Stimulated activated CD4-positive, alpha-beta T cell treated with anti-CD3 and anti-CD28 coated beads, TNF-alpha, amount 100 ng/mL, for 4 hours (primary cell): ENCODE measurements around the gene RARG.
"Not testable (repeated sequence)": the region's sequence is repeated elsewhere in the genome, so short reads cannot be mapped to it uniquely, and the experiment has no call there.

Experiments
- DNase-seq, 3 experiments: peaks; one replicate each; pipeline ENCODE4 v3.0.0-alpha.2; 2020; ENCODE audit warnings: low read depth in 3 of 3

RARG gene

DNA sequence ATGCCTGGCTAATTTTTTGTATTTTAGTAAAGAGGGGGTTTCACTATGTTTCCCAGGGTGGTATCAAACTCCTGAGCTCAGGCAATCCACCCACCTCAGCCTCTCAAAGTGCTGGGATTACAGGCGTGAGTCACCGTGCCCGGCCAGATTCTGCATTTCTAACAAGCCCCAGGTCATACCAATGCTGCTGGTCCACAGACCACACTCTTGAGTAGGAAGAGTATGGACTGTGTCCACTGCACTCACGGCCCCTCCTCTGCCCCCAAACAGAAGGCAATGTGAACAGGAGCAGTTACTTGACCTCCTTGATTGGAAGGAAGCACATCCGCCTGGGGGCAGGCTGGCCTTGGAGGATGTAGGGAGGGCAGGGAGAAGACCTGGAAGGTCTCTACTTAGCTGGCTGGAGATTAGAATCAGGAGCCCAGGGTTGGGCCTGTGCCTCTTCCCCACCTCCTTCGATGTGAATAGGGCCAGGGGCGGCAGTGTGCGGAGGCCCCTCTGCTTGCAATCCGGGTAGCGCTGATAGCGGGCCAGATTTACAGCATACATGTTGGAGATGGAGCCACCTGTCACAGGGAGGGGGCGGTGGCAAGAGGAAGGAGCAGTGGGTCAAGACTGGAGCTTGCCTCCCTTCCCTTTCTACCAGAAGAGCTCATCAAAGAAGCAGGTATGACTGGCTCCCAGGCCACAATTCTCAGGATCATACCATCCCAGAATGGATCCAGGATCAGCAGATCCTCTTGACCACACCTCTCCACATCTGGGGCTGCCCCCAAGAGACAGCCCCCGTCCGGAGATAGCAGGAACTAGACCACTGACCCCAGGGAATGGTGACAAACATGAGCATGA is 60.9 kb downstream of the RARG start:
- DNase-seq = no peak

DNA sequence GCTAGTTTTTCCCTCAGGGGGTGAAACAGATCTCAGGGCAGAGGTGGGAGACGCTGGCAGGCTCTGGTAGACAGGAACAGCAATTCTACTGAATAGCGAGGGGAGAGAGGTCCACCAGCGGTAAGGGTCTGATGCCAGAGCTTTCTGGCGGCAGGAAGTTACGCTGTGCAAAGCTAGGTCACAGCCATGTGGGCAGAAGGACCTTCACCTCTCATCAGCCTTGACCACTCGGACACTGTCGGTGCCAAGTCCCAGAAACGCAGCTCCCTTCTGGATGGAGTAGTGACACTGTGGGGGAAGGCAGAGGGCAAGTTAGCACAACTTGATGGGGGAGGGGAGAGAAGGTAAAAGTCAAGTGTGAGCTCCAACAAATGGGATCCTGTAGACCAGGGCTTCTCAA is 61.8 kb downstream of the RARG start:
- no peak for DNase-seq

DNA sequence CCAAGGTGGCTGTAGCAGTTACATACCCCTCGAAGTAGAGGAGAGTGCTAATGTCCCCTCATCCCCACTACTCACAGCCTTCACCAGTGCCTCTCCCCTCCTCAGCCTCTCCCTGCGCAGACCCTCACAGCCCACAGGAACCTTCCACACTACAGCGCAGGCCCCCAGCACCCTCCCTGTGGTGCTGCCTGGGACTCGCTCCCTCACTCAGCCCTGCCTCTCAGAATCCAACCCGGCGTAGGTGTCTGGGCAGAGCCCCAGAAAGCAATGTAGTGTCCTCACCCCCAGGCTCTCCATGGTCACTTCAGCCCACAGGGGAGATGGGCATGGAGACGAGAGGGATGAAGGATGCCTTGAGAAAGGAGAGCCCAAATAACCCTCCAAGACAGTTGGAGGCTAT is 62.4 kb downstream of the RARG start:
- no peak for DNase-seq

- no peak for DNase-seq
These were observed 65.2 kb downstream of the RARG start for GRCh38 chr12:53166837-53167236.

- not testable (repeated sequence) for DNase-seq
These were observed 69.0 kb downstream of the RARG start for GRCh38 chr12:53163008-53163407.

GRCh38 chr12:53161119-53161911 is 70.7 kb downstream of the RARG start:
- DNase-seq = no peak

DNA sequence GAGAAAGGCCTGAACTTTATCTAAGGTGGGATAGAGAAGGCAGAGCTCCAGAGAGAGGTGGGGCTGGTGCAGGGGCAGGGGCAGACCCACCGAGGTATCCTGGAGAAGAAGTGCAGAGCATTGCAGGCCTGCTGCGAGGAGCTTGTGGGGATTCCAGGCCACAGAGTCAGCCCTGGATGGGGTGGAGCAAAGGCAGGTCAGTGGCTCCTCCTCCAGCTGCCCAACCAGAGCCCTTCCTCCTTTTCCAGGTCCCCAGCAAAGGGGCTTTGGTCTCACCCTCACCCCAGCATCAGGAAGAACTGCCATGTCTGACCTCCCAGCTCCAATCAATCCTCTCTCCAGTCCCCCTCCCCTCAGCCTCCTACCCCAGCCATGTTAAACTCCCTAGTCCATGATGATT is 71.3 kb downstream of the RARG start:
- no peak for DNase-seq
